Activated CD8-positive, alpha-beta memory T cell treated with anti-CD3 and anti-CD28 coated beads, Interleukin-2, amount 50 U/mL, for 24 hours (primary cell): ENCODE results near the gene UBE2E2.
"Not testable (repeated sequence)": the region's sequence is repeated elsewhere in the genome, so short reads cannot be mapped to it uniquely, and the experiment has no call there.

Experiments
- DNase-seq: peaks from one replicate; pipeline ENCODE4 v3.0.0-alpha.2; 2020; ENCODE audit errors: extremely low read depth

UBE2E2 gene

DNA sequence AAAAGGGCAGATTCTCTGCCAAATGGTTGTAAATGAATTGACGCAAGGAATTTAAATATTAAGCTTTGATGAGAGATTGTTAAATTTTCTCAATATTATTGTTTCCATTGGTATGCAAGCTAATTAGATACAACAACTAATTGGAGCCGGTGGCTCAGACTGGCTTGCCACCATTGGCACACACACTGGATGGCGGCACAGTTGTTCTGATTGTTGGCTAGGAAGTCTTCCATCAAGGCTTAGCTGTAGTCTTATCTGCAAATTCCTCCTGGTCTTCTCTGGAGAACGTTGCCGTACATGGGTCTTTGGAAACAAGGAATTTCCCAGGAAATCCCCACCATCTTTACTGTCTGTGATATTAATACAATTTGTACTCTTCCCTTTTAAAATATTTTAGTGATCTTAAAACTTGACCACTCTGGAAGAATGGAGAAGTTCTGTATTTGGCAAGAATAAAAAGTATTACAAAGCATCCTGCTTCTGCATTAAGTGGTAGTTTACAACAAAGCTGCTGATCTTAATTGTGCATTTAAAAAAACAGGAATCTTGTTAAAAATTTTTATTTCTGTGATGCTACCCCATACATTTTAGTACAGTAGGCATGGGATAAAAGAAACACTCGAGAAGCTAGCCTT lies 126.5 kb downstream of the UBE2E2 start:
- no peak for DNase-seq

DNA sequence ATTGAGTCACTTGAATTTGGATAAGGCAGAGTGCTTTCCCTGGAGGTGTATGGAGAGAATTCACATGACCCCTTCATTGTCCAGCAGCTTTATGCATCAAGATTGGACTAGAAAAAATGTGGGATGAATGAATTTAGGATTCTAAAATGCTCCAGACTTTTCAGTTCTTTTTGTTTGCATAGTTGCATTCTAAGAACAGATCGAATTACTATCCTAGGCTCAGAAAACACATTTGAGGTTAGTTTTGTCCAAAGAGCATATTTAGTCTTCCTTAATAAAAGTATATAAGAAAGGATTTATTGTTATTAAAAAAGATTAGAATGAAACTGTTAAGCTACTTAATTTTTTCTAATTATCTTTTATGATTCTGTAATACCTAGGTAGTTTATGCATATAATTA lies 127.4 kb downstream of the UBE2E2 start:
- DNase-seq = no peak

DNA sequence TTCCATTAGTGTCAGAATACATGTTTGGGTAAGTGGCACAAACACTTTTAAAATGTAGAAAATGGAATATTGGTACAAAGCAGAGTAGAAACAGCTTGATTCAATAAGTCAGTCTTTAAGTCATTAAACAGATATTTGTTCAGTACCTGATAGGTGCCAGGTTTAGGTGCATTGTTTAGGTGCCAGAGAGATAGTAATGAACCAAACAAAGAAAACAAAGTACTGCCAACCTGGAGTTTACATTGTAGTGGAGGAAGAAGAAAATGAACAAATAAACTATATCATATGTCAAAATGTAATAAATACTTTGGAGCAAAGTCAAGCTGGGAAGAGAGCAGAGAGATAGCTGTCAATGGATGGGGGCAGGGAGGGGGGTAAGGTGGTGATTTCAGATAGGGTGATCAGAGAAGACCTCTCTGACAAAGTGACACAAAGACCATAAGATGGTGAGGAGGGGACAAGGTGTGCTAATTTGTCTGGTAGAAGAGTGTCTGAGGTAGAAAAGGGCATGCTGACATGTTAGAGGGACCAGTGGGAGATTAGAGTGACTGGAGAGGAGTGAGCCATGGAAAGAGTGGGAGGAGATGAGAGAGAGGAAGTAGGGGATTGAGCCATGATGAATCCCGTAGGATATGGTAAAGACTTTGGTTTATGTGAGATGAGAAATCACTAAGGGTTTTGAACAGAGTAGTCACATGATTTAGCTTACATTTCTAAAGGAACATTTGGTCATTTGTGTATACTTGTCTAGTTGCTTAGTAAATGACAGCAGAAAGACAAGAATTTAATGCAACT lies 128.2 kb downstream of the UBE2E2 start:
- no peak for DNase-seq

DNA sequence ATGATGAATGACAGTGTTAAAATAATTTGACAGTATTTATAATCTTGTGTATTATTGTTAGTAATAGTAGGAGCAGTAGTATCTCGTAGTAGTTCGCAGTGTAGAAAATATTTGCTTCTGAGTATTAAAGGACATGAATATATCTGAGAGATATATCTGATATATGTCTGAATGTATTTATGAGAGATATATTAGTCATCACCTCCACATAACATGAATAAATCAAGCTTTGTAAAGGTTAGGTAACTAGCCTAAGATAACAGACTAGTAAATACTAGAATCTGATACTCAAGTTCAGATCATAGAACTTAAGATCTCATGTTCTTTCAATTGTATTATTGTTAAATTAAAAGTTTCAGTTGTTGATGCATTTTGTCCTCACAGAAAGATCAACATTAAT lies 130.5 kb downstream of the UBE2E2 start:
- no peak for DNase-seq

DNA sequence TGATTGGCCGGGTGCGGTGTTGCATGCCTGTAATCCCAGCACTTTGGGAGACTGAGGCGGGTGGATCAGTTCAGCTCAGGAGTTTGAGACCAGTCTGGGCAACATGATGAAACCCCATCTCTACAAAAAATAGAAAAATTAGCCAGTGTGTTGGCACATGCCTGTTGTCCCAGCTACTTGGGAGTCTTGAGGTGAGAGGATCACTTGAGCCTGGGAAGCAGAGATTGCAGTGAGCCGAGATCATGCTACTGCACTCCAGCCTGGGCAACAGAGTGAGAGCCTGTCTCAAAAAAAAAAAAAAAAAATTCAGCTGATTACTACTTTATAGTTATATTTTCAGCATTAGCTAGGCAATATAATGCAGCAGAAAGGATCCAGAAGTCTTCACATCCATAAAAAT lies 133.7 kb downstream of the UBE2E2 start:
- DNase-seq = not testable (repeated sequence)

DNA sequence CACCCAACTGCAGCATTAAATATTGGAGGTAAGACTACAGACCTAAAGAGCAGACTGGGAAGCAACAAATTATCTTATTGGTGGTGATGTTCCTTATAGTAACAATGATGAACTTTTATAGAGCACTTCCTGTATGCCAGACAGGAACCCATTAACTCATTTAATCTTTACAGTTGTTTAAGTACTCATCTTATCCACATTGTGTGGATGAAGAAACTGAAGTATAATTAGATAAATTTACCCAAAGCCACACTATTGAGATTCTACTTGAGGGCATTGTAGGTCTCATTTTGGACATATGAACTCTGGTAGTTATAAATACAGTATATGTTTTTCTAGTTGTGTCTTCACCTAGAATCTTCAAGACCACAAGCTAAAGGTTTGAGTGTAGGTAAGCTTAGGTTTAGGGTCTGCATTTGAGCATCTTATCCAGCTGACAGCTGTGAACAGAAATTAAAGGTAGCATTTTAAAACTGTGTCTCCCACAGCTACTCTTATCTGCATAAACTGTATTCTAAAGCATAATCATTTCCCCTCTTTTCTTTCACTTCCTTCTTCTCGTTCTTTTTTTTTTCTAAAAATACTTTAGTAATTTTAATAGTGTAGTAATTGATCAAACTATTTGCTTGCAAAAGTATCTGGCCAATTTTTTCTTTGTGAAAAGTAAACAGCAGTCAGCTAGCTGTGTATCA lies 138.2 kb downstream of the UBE2E2 start:
- no peak for DNase-seq

DNA sequence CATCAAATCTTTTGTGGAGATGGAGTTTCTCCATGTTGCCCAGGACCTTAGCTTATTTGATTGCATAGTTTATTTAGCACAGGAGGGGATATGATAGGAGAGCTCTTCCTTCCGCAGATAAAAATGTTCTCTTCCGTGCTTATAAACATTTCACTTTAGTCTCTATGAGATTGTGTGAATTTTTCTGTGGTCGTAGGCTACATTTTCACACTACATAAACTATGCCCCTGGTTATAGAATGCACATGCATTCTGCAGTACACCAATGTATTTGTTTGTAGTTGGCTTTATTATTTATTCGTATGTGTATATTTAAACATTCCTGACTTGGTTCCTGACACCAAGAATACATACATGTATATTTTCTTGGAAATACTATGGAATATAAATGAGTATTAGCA lies 139.2 kb downstream of the UBE2E2 start:
- DNase-seq = no peak

DNA sequence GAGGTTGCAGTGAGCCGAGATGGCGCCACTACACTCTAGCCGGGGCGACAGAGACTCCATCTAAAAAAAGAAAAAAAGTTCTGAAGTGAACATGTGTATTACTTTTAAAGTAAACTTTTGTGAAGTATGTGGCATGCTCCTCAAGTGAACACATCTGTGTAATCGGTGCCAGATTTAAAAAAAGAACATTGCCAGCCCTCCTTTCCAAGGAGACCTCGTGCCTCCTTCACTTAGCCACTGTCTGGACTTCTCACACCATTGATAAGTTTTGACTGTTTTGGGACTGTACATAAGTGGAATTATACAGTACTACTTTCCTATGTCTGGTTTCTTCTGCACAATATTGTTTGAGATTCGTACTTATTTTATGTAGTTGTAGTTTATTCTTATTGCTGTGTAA lies 140.4 kb downstream of the UBE2E2 start:
- DNase-seq = no peak

DNA sequence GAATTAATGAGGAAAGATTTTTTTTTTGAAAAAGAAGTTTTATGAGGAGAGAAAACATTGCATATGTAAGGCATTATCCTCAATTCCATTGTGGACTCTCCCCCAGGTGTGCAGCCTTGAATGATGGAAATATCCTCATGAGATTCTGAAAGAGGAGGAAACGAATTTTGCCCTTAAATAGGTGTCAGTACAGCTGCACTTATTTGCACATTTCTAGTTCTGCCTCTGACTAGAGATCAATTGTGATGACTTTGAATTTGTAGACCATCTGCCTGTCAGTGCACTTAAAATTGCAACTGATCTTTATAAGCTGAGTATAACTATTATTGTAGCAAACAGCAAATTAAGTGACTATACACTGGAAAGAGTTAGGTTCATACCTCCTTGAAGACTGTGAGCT lies 141.8 kb downstream of the UBE2E2 start:
- DNase-seq = no peak

DNA sequence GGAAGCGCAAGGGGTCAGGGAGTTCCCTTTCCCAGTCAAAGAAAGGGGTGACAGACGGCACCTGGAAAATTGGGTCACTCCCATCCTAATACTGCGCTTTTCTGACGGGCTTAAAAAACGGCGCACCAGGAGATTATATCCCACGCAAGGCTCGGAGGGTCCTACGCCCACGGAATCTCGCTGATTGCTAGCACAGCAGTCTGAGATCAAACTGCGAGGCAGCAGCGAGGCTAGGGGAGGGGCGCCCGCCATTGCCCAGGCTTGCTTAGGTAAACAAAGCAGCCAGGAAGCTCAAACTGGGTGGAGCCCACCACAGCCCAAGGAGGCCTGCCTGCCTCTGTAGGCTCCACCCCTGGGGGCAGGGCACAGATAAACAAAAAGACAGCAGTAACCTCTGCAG lies 146.3 kb downstream of the UBE2E2 start:
- DNase-seq = not testable (repeated sequence)

DNA sequence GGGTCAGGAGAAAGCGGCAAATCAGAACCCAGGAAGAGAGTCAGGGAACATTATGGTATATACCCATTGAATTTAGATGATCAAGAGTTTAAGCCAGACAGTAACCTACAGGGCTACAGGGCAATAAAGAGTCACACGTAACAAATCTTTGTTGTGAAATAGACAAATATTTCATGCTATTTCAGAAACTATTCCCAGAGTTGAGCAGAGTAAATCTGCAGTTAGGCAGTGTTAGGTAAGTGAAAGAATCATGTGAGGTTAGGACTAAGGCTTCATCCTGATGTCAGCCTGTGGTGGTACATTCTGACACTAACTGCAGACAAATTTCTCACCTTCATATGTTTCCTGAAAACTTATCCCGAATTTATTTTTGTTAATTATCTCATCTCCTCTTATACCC lies 153.0 kb downstream of the UBE2E2 start:
- DNase-seq = no peak

DNA sequence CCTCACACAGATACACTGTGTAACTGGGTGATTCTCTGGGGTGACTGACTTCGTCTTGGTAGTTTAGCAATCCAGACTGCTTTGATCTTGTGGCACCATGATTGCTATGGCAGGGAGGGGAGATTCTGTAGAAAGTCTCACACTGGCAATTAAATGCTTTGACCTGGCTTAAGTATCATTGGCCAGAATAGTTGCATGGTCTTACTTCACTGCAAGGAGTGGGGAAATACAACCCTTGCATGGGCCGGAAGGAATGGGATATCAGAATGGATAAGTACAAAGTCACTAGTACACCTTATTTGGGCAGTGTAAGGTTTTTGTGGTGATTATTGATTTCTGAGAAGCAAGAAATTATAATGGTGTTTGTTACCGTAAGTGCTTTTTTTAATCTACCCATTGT lies 153.8 kb downstream of the UBE2E2 start:
- DNase-seq = no peak

DNA sequence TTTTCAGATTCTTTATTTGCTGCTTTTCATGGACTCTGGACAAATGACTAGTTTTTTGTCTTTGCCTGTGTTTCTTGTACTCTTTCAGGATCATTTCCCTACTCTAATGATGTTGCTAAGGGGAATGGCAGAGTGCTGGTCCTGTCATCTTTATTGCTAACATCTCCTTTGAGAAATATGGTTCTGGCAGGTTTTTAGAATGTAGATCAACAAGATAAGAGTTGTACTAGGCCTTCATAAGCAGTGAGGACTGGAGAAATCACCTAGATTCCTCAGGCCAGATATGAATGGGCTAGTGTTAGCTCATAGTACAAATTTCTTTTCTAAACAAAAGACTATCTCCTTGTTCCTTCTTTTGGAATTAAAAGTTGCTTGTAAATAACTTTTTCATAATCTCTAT lies 156.0 kb downstream of the UBE2E2 start:
- DNase-seq = no peak

DNA sequence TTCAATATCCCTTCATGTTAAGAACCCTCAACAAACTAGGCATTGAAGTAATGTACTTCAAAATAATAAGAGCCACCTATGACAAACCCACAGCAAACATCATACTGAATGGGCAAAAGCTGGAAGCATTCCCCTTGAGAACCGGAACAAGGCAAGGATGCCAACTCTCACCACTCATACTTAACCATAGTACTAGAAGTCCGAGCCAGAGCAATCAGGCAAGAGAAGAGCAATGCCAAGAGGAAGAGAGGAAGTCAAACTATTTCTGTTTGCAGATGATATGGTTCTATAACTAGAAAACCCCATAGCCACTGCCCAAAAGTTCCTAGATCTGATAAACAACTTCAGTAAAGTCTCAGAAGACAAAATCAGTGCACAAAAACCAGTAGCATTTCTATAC lies 161.9 kb downstream of the UBE2E2 start:
- DNase-seq = no peak

DNA sequence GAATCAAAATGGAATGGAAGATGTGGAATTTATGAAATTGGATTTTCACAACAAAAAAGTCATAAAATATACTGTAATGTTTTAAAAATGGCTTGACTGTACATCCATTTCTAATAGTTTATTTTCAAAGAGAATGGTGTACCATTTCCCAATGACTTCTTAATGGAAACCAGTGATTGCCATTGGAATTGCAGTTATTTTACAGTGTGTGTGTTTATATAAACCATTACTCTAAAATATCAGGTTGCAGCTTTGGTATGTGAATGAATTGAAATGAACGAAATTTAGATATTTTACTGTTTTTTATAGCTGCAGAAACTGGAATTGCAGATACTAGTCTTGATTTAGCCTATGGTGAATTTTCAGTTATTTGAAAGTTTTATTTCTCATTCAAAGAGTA lies 165.6 kb downstream of the UBE2E2 start:
- no peak for DNase-seq

DNA sequence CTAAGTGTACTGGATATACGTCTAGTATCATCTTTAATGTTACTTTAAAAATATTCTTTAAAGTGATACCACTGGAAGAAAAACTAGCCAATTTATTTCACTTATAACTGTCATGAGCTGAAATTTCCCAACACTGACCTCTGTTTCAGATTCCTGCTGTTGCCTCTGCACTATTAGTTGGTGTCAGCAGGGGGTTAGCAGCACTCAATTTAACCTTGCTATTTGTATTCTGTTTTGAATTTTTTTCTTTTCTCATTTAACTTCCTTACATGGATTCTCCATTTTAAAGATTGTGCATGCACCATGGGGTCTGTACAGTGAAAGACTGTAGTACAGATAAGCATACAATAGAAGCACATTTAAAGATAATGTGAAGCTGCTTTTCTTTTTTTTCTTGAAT lies 169.2 kb downstream of the UBE2E2 start:
- DNase-seq = no peak

DNA sequence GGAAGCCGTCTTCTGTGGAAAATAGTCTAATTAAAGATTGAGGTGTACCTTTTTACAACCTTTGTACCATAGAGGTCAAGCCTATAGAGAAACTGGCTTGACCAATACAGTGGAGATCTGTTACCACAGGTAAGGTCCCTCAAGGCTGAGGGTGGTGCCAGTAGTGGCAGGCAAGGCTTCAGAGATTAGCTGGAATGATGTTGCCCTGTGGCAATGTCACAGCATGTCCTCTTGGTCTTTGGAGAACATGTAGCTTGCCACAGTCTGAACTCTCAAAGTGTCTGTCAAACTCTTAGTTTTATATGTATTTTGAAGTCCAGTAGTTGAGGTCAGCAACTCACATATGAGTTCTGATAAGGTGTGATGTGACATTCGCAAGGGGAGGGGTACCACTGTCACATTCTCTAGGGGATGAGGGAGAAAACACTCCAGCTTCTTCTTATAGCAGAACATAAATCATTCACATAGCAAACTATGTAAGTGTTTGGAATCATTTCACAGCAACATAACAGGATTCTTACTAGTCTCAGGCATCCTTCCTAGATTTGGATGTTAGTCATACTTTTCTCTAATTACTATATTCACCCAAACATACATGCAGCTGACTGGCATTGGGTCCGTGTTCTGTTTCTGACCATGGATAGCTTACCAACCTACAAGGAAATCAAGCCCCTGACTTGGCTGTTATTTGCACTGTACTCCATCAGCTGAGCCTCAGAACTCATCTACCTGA lies 173.6 kb downstream of the UBE2E2 start:
- DNase-seq = no peak

DNA sequence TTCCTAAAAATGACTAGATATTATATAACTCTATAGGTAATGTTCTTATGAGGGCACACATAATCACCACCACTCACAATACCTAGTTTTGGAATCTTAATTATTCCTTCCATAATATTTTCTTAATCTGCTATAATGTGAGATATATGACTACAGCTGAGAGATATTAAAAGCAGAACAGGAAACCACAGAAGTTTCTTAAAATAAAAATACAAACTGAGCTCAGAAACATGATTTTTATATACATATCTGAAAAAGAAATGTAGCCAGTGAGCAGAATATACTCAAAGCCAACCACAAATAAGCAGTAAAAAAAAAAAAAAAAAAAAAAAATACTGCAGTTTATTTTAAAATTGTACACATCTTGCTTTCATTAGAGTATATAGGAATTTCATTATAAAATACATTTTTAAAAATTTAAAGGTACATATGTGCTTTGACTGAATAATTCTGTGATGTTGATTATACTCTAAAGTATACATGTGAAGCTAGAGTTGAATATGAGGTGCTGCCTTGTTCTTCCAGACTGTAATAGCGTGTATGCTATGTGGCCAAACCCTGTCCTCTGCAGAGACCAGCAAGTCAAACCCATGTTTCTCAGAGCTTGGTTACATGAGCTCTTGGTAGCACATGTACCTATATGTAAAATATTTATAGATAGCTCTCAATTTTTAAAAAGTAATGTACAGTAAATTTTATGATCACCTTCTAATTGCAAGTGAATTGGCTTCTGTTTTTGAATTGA lies 175.0 kb downstream of the UBE2E2 start:
- DNase-seq = no peak

DNA sequence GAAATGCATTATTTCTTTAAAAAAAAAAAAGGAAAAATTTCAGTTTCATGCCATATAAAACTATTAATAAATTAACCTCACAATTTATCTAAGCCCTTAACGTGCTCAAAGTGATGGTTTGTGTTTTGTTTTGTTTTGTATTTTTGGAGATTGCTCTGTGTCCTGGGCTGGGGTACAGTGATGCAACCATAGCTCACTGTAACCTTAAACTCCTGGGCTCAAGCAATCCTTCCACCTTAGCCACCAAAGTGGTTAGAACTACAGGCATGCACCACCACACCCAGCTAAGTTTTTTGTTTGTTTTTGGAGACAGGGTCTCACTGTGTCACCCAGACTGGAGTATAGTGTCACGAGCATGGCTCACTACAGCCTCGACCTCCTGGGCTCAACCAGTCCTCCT lies 180.7 kb downstream of the UBE2E2 start:
- DNase-seq = no peak

DNA sequence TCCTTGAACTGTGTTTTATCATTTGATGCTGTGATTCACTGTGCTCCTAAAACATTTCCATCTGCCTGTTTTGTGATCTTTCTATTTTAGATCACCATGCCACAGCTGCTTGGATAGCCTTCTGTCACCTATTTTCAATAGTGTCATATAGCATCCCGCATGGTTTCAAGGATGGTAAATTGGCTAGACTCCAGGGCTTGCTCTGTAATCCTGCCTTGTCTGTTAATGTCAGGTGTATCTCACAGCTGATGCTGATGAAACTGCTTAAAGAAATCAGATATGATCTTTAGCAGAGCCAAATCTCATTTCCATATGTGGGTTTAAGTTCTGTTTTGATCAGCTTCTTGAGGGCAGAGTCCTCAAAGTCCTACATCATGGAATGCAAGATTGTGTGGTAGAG lies 182.2 kb downstream of the UBE2E2 start:
- no peak for DNase-seq

DNA sequence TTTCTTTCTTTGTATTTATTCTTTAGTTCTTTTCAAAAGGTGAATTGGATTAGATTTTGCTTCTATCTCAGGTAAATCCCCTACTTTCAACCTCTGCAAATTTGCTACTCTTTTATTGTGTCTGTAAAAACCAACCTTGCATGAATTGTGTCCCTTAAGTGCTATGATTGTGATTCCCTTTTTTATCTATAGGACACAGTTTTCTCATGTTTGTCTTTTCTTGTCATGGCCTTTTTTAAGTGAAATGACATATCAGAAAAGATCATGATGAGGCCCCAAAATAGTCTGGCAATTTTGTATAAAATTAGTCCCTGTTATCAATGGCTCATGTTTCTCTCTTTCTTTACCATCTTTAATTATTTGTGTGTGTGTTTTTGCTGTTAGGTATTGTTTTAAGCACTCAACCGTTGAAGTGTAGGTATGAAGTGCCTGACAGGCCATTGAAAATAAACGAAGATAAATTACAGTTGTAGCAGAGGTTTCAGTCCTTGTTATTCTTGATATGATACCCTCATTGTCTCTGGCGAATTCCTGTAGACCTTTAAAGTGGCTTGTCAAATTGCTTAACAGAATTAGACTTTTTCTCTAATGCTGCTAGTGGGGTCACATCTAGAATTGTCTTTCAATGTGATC lies 184.3 kb downstream of the UBE2E2 start:
- DNase-seq = no peak
